RWPE2 (cell line): ENCODE results near the gene CCDC116.
"Not testable (repeated sequence)": the region's sequence is repeated elsewhere in the genome, so short reads cannot be mapped to it uniquely, and the experiment has no call there.

Experiments
- ATAC-seq: fragments of 200-7000 bp; cut with Tn5 transposase; 3 replicates; pipeline ENCODE4 v1.9.1; 2021; ENCODE audit warnings: low read depth
- DNase-seq: peaks from one replicate; pipeline ENCODE4 v3.0.0-alpha.2; 2020; ENCODE audit warnings: low spot score
- H3K27ac ChIP-seq: fragments of 450-650 bp; 2 replicates; pipeline ENCODE4 v1.5.1; 2017; ENCODE audit warnings: mild to moderate bottlenecking; ENCODE audit not compliant: poor library complexity, severe bottlenecking
- H3K27me3 ChIP-seq: fragments of 250-450 bp; sonication (Bioruptor Pico); 2 replicates; pipeline ENCODE4 v1.5.1; 2021; ENCODE audit warnings: mild to moderate bottlenecking, moderate library complexity; ENCODE audit not compliant: insufficient read depth, poor library complexity, severe bottlenecking
- H3K36me3 ChIP-seq: fragments of 250-450 bp; sonication (Bioruptor Pico); 2 replicates; pipeline ENCODE4 v1.5.1; 2020; ENCODE audit warnings: low read depth, mild to moderate bottlenecking, moderate library complexity
- H3K4me1 ChIP-seq: fragments of 250-450 bp; sonication (Bioruptor Pico); 2 replicates; pipeline ENCODE4 v1.5.1; 2021; ENCODE audit warnings: mild to moderate bottlenecking, moderate library complexity; ENCODE audit not compliant: insufficient read depth, poor library complexity, severe bottlenecking
- H3K4me3 ChIP-seq: fragments of 250-450 bp; sonication (Bioruptor Pico); 2 replicates; pipeline ENCODE4 v1.5.1; 2021; ENCODE audit warnings: mild to moderate bottlenecking, moderate library complexity; ENCODE audit not compliant: severe bottlenecking
- H3K9me3 ChIP-seq: fragments of 250-450 bp; sonication (Bioruptor Pico); 2 replicates; pipeline ENCODE4 v1.5.1; 2021; ENCODE audit warnings: mild to moderate bottlenecking, moderate library complexity; ENCODE audit not compliant: severe bottlenecking
- TF ChIP-seq, protein P1 (sequence below): fragments of 450-650 bp; IDR thresholded peaks from one replicate; pipeline ENCODE4 v1.5.1; 2017; ENCODE audit warnings: mild to moderate bottlenecking, moderate library complexity; ENCODE audit not compliant: poor library complexity, severe bottlenecking

Gene CCDC116

DNA sequence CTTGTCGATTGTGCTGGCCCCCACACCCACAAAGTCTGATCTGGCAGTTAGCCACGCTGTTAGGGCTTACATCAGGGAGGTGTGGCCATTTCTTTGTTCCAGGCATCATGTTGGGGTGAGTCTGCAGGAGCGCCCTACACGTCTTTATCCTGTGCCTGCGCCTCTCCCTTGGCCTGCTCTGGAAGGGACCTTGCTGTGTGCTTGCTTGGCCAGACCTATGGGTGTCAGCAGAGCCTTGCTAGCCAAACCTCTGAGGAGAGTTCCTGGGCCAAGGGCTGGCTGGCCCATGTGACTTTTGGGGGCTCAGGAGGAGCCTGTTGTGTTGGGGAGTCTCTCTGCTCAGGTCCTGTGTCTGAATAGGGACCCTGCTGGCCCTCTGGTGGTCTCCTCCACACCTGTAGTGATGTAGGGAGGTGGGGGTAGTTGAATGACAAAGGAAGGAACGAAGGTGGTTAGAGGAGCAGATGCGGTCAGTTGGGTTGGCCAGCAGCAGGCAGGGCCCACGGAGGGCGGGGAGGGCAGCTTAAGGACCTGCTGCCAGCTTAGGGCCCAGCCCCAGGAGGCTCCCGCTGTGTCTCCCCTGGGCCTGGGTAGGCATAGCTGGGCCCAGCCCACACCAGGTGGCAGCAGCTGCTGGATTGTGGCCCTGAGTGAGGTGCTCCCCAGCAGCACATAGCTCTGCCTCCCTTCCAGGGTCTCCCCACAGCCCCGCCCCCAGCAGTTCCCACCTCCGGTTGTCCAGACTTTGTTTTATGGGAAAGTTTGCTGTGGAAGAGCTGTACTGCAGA lies 41.2 kb downstream of the CCDC116 start:
- H3K4me1 ChIP-seq, result peaks cover 6% of the 10 kb centered on the region
- TF ChIP-seq, protein P1, sequence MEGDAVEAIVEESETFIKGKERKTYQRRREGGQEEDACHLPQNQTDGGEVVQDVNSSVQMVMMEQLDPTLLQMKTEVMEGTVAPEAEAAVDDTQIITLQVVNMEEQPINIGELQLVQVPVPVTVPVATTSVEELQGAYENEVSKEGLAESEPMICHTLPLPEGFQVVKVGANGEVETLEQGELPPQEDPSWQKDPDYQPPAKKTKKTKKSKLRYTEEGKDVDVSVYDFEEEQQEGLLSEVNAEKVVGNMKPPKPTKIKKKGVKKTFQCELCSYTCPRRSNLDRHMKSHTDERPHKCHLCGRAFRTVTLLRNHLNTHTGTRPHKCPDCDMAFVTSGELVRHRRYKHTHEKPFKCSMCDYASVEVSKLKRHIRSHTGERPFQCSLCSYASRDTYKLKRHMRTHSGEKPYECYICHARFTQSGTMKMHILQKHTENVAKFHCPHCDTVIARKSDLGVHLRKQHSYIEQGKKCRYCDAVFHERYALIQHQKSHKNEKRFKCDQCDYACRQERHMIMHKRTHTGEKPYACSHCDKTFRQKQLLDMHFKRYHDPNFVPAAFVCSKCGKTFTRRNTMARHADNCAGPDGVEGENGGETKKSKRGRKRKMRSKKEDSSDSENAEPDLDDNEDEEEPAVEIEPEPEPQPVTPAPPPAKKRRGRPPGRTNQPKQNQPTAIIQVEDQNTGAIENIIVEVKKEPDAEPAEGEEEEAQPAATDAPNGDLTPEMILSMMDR, result no peak
- no peak overlapping the region for H3K4me3 ChIP-seq
- ATAC-seq, result no peak
- no peak for DNase-seq
- H3K27me3 ChIP-seq, result no peaks in the 10 kb centered on the region
- H3K27ac ChIP-seq, result no peak overlapping the region
- no peaks in the 10 kb centered on the region for H3K9me3 ChIP-seq
- H3K36me3 ChIP-seq, result peaks cover 63% of the 10 kb centered on the region

DNA sequence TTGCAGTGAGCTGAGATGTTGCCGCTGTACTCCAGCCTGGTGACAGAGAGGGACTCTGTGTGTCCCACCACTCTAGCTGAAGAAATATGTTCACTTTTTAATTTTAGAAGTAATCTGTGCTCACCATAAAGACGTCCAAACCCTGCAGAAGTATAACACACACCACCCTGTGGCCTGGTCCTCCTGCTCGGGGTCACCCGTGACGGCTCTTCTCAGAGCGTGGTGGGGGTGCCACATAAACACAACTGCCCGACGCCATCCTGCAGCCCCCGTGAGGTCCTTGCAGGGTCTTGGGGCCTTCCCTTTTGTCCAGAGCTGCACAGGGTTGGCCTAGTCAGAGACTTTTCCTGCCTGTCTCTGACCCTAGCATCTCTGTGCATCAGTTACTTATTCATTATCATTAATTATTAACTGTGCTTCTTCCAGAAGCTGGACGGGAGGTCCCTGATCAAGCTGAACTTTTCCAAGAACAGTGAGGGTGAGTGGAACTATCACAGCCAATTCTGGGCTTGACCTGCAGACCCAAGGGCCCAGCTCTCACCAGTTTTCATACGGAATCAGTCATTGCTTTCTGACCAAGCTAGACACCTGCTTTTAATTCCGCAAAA lies 42.2 kb downstream of the CCDC116 start:
- TF ChIP-seq, protein P1, result no peak
- H3K4me3 ChIP-seq, result no peak overlapping the region
- DNase-seq, result no peak
- H3K9me3 ChIP-seq, result no peaks in the 10 kb centered on the region
- no peaks in the 10 kb centered on the region for H3K27me3 ChIP-seq
- H3K36me3 ChIP-seq, result peaks cover 56% of the 10 kb centered on the region
- H3K4me1 ChIP-seq, result peaks cover under 1% of the 10 kb centered on the region
- no peak overlapping the region for H3K27ac ChIP-seq
- no peak for ATAC-seq

- Histone ChIP-seq H3K4me3 (no peak overlapping the region), H3K27ac (no peak overlapping the region), H3K4me1 (no peaks in the 10 kb centered on the region), H3K9me3 (no peaks in the 10 kb centered on the region), H3K36me3 (peaks cover 34% of the 10 kb centered on the region), H3K27me3 (no peaks in the 10 kb centered on the region)
- TF ChIP-seq, protein P1, result no peak
- DNase-seq, result no peak
- ATAC-seq, result no peak
These were observed 45.3 kb downstream of the CCDC116 start for GRCh38 chr22:21677606-21678443.

- not testable (repeated sequence) for H3K27me3 ChIP-seq, H3K4me1 ChIP-seq, H3K9me3 ChIP-seq, DNase-seq, H3K27ac ChIP-seq, H3K4me3 ChIP-seq, ATAC-seq
- peaks cover 32% of the 10 kb centered on the region for H3K36me3 ChIP-seq
These were observed 46.3 kb downstream of the CCDC116 start for GRCh38 chr22:21678842-21679241.

GRCh38 chr22:21679383-21679782 lies 46.8 kb downstream of the CCDC116 start:
- TF ChIP-seq, protein P1, result no peak
- peaks cover 27% of the 10 kb centered on the region for H3K36me3 ChIP-seq
- no peak overlapping the region for H3K4me3 ChIP-seq
- no peaks in the 10 kb centered on the region for H3K27me3 ChIP-seq
- ATAC-seq (no peak), DNase-seq (no peak)
- no peaks in the 10 kb centered on the region for H3K4me1 ChIP-seq
- H3K9me3 ChIP-seq, result no peaks in the 10 kb centered on the region
- no peak overlapping the region for H3K27ac ChIP-seq
